HG03469 (cell line): Measurements from ENCODE around the gene CAMK1D.

Source experiments
- ATAC-seq: cut with Tn5 transposase; IDR thresholded peaks from one replicate; pipeline ENCODE4 v1.9.1; 2021; ENCODE audit warnings: mild to moderate bottlenecking, moderate library complexity, moderate number of reproducible peaks; ENCODE audit not compliant: unreplicated experiment

The CAMK1D gene

GRCh38 chr10:12589291-12589690, 239.9 kb downstream of the CAMK1D start:
- no peak for ATAC-seq

DNA sequence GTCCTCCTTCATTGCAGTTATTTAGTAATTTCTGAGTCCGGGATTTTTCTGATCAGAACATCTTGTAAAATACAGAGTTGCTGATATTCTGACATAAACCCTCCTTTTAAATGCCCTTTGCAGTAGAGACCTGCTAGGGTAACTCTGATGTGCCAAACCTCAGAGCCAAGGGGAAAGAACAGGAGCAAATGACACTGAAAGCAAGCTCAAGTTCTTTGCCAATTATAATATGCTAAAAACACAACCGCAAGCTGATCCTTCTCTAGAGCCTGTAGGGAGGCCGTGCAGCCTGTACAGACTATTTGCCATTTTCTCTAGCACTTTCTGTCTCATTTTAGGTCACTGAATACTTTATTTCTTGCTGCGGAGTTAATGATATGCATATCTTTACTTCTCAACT, 240.4 kb downstream of the CAMK1D start:
- ATAC-seq = no peak

DNA sequence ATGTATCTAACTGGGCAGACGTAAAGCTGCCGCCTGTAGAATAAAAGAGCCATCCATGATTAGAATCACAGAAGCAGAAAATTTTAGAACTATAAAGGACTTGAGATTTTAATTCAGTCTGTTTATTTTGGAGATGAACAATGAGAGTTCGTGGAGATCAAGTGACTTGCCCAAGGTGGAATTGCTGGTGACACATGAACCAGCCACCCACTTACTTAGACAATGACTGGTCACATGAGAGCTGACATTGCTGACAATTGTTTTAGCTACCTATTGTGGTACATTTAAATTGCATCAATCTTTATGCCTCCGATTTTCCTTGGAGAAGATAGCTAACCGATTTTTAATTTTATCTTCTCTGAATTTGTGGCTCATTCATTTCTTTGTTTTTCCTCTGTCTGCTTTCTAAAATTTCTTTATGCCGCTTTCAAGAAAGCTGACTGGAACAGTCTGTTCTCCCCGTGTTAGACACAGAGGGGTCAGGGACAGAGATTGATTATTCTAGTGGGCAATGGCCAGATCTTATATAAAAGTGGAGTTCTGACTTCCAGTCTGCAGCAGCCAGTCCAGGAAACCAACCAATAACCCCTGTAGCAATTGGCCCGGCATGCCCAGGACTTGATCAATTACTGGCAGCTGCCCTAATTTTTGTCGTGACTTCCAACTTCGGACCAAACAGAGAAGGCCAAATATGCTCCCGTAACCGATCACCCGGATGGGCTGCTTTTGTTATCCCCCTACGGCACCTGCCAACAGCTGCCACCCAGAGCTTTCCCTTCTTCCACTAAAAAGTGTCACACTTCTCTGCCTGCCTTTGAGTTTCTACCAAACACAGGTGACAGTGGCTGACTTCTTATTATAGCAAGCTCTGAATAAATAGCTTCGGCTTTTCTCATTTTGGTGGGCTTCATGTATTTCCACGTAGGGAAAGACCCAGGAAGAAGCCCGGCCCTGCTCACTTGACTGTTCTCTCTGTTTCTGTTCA, 241.6 kb downstream of the CAMK1D start:
- no peak for ATAC-seq

DNA sequence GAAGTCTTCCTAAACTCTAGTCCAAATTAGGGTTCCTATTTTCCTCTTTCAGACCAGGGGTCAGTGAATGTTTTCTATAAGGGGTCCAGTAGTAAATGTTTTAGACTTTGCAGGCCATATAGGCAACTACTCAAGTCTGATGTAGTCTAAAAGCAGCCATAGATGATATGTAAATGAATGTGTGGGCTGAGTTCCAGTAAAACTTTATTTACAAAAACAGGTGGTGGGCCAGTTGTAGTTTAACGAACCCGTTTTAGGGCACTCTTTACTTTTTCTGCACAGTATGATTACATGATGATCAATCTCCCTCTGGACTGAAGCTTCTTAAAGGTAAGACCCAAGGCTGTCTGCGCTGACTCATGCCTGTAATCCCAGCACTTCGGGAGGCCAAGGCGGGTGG, 243.6 kb downstream of the CAMK1D start:
- no peak for ATAC-seq

GRCh38 chr10:12594448-12594944, 245.1 kb downstream of the CAMK1D start:
- no peak for ATAC-seq

DNA sequence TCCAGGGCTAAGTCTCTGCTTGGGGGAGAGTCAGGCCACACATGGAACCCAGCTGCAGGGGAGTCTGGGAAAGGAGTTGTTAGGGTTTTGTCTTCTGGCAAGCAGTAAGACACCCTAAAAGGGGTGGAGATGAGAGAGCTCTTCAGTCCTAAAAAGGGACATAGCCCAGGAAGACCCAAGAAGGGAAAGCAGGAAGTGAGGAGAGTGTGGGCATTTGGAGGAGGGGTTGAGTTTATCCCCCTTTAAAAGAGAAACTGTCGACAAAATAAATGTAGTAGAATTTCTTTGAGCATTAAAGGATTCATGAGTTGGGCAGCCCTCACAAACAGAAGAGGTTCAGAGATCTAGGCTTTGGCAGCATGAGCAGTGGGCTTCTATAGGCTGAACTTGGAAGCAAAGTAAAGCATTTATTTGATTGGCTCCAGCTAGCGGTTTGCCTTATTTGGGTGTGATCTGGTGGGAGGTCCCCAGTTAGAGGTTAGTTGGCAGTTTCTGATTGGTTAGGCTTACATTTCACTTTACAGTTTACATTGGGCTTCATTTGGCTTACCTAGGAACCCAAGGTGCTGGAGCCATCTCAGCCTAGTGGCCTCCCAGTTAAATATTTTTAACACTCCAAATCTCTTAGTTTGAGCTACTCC, 246.7 kb downstream of the CAMK1D start:
- ATAC-seq = no peak

GRCh38 chr10:12597176-12597575, 247.8 kb downstream of the CAMK1D start:
- ATAC-seq = no peak

- no peak for ATAC-seq
These were observed 248.7 kb downstream of the CAMK1D start for GRCh38 chr10:12597788-12598765.

GRCh38 chr10:12600652-12601051, 251.3 kb downstream of the CAMK1D start:
- ATAC-seq = no peak

GRCh38 chr10:12602521-12602920, 253.2 kb downstream of the CAMK1D start:
- ATAC-seq = no peak

DNA sequence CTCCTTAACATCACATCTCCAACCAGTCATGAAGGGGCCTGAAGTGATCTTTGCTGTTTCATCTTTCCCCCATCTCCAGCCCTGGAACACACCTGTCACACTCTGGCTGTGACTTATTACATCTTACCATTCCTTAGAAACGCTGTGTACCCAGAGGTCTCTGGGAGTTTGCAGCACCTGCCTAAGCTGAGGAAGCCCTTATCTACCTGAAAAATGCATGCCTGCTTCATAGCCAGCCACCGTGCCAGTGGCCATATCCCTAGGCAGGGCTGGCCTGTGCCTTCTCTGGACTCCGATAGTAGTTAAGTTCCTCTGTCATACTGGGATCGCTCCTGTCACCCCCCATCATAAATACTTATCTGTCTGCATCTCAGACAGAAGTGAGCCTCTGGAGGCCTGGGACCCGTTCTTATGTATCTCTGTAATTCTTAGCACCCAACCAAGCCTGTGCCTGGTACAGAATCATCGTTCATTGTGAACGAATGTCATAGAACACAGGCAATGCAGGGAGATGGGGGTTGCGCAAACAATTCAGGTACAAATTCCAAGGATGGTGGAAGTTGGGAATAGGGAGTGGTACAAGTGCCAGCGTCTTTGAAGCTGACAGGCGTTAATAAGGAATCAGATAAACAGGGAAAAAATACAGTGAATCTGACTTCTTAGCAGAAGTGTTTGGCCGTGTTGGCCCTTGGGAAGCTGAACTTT, 254.6 kb downstream of the CAMK1D start:
- ATAC-seq = no peak

- no peak for ATAC-seq
These were observed 256.4 kb downstream of the CAMK1D start for GRCh38 chr10:12605580-12606405.

GRCh38 chr10:12606461-12606860, 257.1 kb downstream of the CAMK1D start:
- no peak for ATAC-seq

DNA sequence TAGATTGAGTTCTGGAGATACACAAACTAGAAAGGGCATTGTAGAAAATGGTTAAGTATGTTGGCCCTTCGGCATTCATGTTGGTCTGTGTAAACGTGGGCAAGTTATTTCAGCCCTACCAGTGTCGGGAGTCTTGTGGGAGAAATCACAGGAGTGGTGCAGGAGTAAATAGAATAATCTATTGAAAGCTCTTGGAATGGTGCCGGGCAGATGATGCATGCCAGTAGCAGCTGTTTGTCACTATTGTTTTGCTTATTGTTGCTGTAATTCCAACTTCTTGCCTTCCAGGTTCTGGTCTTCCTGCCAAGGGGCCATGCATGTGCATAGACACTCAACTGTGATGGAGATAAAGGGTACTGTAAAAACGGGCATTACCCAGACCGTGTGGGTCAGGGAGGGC, 259.4 kb downstream of the CAMK1D start:
- no peak for ATAC-seq

DNA sequence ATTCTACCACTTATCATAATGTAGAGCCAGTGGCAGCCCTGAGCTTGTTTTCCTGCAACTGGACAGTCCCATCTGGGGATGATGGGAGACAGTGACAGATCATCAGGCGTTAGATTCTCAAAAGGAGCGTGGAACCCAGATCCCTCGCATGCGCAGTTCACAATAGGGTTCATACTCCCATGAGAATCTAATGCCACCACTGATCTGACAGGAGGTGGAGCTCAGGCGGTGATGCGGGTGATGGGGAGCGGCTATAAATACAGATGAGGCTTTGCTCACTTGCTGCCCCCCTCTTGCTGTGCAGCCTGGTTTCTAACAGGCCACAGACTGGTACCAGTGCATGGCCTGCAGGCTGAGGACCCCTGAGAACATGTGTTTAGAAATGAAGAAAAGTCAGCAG, 260.1 kb downstream of the CAMK1D start:
- no peak for ATAC-seq

- ATAC-seq = no peak
These were observed 263.8 kb downstream of the CAMK1D start for GRCh38 chr10:12613136-12613535.

DNA sequence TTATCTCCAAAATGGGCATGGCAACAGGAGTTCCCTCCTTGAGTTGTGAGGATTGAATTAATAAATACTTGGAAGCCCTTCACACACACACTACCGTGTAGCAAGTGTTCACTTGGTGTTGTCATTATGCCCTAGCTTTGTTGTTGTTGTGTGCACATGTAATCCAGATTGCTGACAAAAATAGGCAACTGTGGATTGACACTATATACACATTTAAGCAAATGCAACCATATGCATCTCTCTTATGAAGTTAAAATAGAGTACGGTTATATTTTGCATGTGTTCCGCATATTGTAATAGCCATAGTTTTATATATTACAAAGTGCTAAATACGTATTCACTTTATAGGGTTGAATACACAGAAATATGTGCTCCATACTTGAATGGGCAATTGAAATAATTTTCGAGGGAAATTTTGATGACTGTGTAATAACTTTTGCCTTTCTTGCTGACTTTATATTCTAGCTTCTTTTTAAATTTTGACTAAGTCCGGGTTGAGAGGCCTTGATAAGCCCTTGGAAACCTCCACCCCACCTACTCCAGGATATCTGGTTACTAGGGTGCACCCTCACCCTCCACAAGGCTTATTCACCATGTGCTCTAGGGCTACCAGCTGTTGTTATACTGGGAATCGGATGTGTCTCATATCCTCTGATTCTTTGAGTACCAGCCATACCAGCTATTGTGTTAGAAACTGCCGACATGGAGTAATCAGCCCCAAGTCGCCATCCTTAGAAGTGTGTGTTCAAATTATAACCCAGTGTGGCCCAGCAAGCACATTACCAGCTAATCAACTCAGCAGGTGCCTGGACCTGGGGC, 265.0 kb downstream of the CAMK1D start:
- ATAC-seq = no peak
